ENCODE results near the gene GAS2.
A peak's percentile ranks its signal among the peaks of the same experiment; 100 is the strongest.

Gene GAS2

DNA sequence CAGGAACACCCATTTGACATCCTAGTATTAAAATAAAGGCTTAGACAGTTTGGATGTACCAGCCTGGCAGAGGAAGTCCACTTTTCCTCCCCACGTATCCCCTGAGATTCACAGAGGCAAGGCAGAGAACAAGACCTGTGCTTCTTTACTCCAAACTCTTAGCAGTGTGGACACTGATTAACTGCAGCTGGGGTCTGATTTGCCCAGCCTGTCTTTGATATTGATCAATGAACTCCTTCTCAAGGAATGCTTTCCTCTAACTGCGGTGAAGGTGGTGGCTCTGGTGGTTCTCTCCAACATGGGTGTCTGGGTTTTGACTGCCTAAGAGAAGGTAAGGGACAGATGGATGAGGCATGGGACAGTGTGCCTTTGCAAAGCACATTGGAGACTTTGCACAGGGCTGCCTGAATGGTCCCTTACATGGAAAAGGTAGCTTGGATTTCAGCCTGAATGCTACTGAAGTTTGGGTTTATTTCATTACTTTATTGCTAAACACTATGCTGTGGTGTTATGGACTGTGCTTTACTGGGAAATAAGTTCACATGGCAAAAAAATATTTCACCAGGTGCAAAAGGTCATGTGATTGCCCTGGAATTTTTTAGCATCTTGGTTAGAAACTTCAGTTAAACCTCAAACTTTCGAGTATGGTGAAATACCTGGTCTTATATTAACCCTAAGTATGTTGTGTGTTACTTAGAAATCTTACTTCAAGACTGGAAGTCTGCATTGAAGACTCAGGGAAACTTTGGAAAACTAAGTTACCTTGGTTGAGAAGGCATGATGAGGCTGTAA lies 1.8 kb downstream of the GAS2 start:
- no peak overlapping the region for H3K4me3 ChIP-seq
- no peaks in the 10 kb centered on the region for H3K36me3 ChIP-seq
- H3K27me3 ChIP-seq, result no peaks in the 10 kb centered on the region; a peak in 2 of 22 replicates
- peaks cover 0 to 8% (median 0%) of the 10 kb centered on the region in 10 experiments; a peak in 5 of 20 replicates for H3K4me1 ChIP-seq
- H3K9me3 ChIP-seq (replicated peaks in 1 of 11), result peaks cover 0 to 7% (median 5%) of the 10 kb centered on the region in 11 experiments; a peak in 8 of 22 replicates
- no peak overlapping the region for H3K9ac ChIP-seq
- no peaks in the 10 kb centered on the region for H4K20me1 ChIP-seq
- H3K27ac ChIP-seq, result no peak overlapping the region
- peak overlapping the region in 3 of 11 experiments; percentile 17 to 29 (median 25); a peak in 5 of 22 replicates for H3K4me2 ChIP-seq
- no peak for TF ChIP-seq Cebpa-rat (IDR thresholded peaks at IDR 0.05)

DNA sequence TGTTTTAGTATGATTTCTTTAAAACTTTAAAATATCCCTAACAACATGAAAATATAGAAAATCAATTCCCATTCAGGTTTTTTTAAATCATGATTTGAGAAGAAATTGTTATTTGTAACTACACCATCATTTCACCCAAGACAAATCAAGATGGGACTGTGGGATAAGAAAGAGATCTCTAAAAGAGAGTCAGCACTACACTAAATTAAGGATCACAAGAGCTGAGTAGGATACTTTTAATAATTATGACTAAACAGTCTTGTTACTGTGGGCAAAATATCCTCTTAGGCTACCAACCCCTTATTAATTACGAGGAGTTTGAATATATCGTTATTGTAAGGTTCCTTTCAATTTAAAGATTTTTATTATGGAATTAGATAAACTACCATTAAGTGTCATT lies 3.0 kb downstream of the GAS2 start:
- H3K27me3 ChIP-seq, result no peaks in the 10 kb centered on the region; a peak in 2 of 22 replicates
- no peaks in the 10 kb centered on the region for H3K36me3 ChIP-seq
- no peak overlapping the region for H3K9ac ChIP-seq

DNA sequence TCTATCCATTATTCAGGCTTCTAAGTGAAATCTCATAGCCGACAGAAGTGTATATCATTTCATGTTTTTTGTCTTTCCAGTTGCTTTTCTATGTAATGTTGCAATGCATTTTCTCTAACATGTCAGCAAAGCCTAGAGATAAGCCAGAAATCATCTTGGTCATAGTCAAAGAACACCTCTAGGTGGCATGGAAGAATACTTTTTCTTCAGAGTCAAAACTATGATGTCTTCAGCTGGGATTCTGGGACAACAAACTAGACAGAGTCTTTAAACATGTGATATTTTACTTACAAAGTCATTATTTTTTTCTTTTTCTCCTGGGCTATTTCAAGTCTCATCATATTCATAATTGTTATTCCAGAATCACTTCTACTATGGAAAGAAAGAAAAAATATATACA lies 4.4 kb downstream of the GAS2 start:
- H3K27ac ChIP-seq, result no peak overlapping the region
- no peaks in the 10 kb centered on the region for H4K20me1 ChIP-seq
- no peak for TF ChIP-seq Cebpa-rat (IDR thresholded peaks at IDR 0.05)
- H3K9me3 ChIP-seq (replicated peaks in 1 of 11), result peaks cover 0 to 7% (median 5%) of the 10 kb centered on the region in 11 experiments; a peak in 8 of 22 replicates
- H3K4me3 ChIP-seq, result no peak overlapping the region
- no peaks in the 10 kb centered on the region; a peak in 2 of 22 replicates for H3K27me3 ChIP-seq
- no peaks in the 10 kb centered on the region for H3K36me3 ChIP-seq
- no peak overlapping the region for H3K4me2 ChIP-seq
- H3K9ac ChIP-seq, result no peak overlapping the region
- H3K4me1 ChIP-seq, result peaks cover 0 to 8% (median 0%) of the 10 kb centered on the region in 10 experiments; a peak in 5 of 20 replicates

More for the DNA sequence above, 3.0 kb downstream of the GAS2 start:
- H3K4me3 ChIP-seq, result no peak overlapping the region
- no peak for TF ChIP-seq Cebpa-rat (IDR thresholded peaks at IDR 0.05)
- H3K27ac ChIP-seq, result no peak overlapping the region
- H3K9me3 ChIP-seq (replicated peaks in 1 of 11), result peaks cover 0 to 7% (median 5%) of the 10 kb centered on the region in 11 experiments; a peak in 8 of 22 replicates
- H3K4me2 ChIP-seq, result no peak overlapping the region
- peaks cover 0 to 8% (median 0%) of the 10 kb centered on the region in 10 experiments; a peak in 5 of 20 replicates for H3K4me1 ChIP-seq
- no peaks in the 10 kb centered on the region for H4K20me1 ChIP-seq

DNA sequence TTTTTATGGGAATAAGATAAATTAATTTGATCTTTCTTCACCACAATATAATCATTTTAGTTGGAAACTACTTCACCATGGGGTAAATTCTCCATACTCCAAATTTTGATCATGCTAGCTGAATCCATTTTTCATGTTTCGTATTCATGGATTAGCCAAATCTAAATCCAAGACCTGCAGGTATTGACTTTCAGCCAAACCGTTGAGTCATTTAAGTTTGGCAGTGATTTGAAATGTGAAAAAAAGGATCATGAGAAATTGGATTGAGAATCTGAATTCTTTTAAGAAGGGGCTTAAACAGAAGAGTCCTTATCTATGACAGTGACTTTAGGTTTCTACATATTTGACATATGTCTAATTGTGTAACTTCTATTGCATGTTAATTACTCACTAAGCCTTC lies 5.3 kb downstream of the GAS2 start:
- H3K36me3 ChIP-seq, result no peaks in the 10 kb centered on the region

DNA sequence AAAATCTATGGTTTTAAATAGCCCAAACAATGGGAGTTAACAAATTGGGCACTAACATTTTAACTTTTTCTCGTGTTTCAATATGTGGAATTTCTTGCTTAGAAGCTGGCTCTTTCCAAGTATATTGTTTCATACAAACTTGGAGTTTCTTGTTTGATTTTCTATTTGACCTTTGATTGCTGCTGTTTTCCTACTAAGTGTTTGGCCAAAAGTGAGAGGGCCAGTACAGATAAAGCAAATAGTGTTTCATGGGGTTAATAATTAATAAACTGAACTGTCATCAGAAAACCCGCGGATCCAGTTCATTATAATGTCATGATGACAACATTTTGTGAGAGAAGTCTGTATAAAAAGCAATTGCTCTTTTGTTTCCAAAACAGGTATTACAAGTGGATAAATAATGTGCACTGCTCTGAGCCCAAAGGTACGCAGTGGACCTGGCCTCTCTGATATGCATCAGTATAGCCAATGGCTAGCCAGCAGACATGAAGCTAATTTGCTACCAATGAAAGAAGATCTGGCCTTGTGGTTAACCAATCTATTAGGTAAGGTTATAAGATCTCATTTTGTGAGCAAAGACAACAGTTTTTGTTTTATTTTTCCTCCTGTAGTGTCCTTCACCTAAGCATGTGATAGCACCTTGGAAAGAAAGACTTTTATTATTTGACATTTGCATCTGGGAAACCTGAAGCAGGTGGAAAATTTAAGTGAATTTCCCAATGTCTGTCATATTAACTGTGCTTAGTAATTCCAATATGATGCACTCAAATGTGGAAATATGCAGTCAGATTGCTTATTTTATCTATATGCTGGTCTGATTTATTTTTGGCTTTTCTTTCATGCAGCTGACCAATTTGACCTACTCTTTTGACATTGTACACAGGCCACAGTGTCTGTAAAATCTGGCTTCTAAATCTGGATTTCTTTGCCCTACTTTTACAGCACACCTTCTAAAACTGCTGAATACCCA lies 8.3 kb downstream of the GAS2 start:
- no peaks in the 10 kb centered on the region for H3K9me3 ChIP-seq (replicated peaks in 1 of 11)
- H3K4me3 ChIP-seq, result no peak overlapping the region
- no peaks in the 10 kb centered on the region; a peak in 2 of 22 replicates for H3K27me3 ChIP-seq
- no peak overlapping the region for H3K27ac ChIP-seq
- H3K4me2 ChIP-seq, result no peak overlapping the region
- no peak overlapping the region for H3K9ac ChIP-seq
- H3K36me3 ChIP-seq, result no peaks in the 10 kb centered on the region
- no peaks in the 10 kb centered on the region for H3K4me1 ChIP-seq
- no peak for TF ChIP-seq Cebpa-rat (IDR thresholded peaks at IDR 0.05)
- H4K20me1 ChIP-seq, result no peaks in the 10 kb centered on the region

More for the DNA sequence above, 5.3 kb downstream of the GAS2 start:
- no peak overlapping the region for H3K9ac ChIP-seq
- H3K9me3 ChIP-seq (replicated peaks in 1 of 11), result peaks cover 0 to 3% (median 2%) of the 10 kb centered on the region in 11 experiments; a peak in 8 of 22 replicates
- no peak overlapping the region for H3K27ac ChIP-seq
- H3K4me3 ChIP-seq, result no peak overlapping the region
- H3K27me3 ChIP-seq, result no peaks in the 10 kb centered on the region; a peak in 2 of 22 replicates
- no peak for TF ChIP-seq Cebpa-rat (IDR thresholded peaks at IDR 0.05)
- no peak overlapping the region for H3K4me2 ChIP-seq
- H3K4me1 ChIP-seq, result peaks cover 0 to 8% (median 0%) of the 10 kb centered on the region in 10 experiments; a peak in 5 of 20 replicates
- H4K20me1 ChIP-seq, result no peaks in the 10 kb centered on the region

DNA sequence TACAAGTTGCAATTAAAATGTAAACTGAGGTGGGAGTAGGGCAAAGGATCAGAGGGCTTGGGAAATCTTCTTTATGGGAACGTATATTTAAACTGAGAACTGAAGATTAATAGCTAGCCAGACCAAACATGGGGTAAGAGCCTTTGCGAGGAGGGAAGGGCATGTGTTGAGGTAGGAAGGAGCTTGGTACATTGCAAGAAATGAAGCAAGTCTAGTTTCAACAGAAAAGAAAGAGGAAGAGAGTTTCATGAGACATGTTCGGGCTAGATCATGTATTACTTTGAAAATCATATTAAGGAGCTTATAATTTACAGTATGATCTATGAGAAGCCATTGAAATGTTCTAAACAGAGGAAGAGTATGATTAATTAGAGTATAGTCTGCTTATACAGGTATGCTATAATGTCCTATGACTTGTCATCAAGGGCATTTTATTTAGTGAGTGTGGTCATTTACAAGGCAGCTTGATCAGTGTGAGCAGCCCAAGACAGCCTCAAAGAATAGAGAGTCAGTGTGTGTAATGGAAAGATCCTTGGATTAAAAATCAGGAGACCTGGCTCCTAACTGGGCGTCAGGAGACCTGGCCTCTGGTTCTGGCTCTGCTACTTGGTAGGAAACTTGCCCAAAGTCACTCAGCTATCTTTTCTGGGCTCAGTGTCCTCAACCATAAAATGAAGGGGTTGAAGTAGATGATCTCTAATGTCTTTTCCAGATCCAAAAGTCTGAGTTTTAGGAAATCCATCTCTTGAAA lies 10.9 kb downstream of the GAS2 start:
- Histone ChIP-seq H3K9ac (no peak overlapping the region), H3K9me3 (replicated peaks in 1 of 11) (no peaks in the 10 kb centered on the region), H3K4me3 (no peak overlapping the region), H3K27ac (no peak overlapping the region), H3K36me3 (no peaks in the 10 kb centered on the region), H4K20me1 (no peaks in the 10 kb centered on the region), H3K27me3 (no peaks in the 10 kb centered on the region), H3K4me1 (peaks cover 0 to 7% (median 0%) of the 10 kb centered on the region in 10 experiments; a peak in 5 of 20 replicates), H3K4me2 (no peak overlapping the region)
- no peak for TF ChIP-seq Cebpa-rat (IDR thresholded peaks at IDR 0.05)

DNA sequence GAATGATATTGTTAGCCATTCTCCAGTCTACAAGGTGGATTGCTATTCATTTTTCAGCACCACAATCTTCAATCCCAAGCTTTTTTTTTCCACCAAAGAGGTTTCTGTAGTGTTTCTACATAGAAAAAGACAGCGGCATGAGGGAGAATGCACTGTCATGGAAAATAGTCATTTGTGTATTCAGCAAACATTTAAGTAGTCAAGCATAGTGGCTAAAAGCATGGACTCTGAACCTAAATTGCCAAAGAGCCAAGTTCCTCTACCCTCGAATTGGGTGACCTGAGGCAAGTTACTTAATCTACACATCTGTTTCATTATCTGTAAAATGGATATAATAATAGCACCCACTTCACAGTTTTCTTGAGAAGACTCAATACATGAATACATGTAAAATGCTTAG lies 14.2 kb downstream of the GAS2 start:
- H3K4me1 ChIP-seq, result peaks cover 0 to 7% (median 0%) of the 10 kb centered on the region in 10 experiments; a peak in 5 of 20 replicates
- no peak for TF ChIP-seq Cebpa-rat (IDR thresholded peaks at IDR 0.05)
- no peak overlapping the region for H3K4me2 ChIP-seq
- no peaks in the 10 kb centered on the region for H3K36me3 ChIP-seq
- no peaks in the 10 kb centered on the region for H3K27me3 ChIP-seq
- H3K4me3 ChIP-seq, result no peak overlapping the region
- H3K27ac ChIP-seq, result no peak overlapping the region
- no peaks in the 10 kb centered on the region for H3K9me3 ChIP-seq (replicated peaks in 1 of 11)
- no peaks in the 10 kb centered on the region for H4K20me1 ChIP-seq
- no peak overlapping the region for H3K9ac ChIP-seq

DNA sequence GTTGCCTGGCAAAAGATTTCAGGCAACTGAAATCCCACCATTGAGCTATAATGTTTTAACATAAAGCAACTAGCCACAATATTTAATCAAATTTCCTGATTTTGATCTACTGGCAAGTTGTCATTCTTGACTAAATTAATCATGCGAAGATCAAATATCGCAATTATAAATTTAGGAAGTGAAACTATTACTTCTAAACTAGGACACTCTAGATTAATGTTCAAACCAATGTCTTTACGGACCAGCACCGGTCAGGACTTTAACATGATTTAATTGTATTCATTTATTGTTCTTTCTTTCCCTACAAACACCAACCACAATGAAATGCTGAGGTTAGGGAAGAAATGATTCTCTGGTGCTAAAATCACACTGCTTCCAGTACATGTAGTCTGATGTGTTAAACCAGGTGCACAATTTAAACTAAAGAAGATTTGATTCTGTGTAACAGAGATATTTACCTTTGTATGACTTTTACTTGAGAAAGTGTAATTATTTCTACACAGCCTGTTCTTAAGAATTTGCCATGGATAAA lies 14.9 kb downstream of the GAS2 start:
- Histone ChIP-seq H4K20me1 (no peaks in the 10 kb centered on the region), H3K27ac (no peak overlapping the region), H3K4me1 (peaks cover 0 to 7% (median 0%) of the 10 kb centered on the region in 10 experiments; a peak in 5 of 20 replicates), H3K4me2 (peak overlapping the region in 5 of 11 experiments; percentile 1 to 20 (median 7); a peak in 4 of 22 replicates), H3K4me3 (no peak overlapping the region), H3K36me3 (no peaks in the 10 kb centered on the region), H3K9ac (no peak overlapping the region), H3K9me3 (replicated peaks in 1 of 11) (no peaks in the 10 kb centered on the region), H3K27me3 (no peaks in the 10 kb centered on the region)
- no peak for TF ChIP-seq Cebpa-rat (IDR thresholded peaks at IDR 0.05)

All from BLaER1 treated with 17β-estradiol and CSF1 and Interleukin-3, amounts not matched to agents 10 nM and 100 nM (cell line).